ENCODE data around the gene ZBTB3.
"Not testable (repeated sequence)": the region's sequence is repeated elsewhere in the genome, so short reads cannot be mapped to it uniquely, and the experiment has no call there.

ZBTB3 gene

DNA sequence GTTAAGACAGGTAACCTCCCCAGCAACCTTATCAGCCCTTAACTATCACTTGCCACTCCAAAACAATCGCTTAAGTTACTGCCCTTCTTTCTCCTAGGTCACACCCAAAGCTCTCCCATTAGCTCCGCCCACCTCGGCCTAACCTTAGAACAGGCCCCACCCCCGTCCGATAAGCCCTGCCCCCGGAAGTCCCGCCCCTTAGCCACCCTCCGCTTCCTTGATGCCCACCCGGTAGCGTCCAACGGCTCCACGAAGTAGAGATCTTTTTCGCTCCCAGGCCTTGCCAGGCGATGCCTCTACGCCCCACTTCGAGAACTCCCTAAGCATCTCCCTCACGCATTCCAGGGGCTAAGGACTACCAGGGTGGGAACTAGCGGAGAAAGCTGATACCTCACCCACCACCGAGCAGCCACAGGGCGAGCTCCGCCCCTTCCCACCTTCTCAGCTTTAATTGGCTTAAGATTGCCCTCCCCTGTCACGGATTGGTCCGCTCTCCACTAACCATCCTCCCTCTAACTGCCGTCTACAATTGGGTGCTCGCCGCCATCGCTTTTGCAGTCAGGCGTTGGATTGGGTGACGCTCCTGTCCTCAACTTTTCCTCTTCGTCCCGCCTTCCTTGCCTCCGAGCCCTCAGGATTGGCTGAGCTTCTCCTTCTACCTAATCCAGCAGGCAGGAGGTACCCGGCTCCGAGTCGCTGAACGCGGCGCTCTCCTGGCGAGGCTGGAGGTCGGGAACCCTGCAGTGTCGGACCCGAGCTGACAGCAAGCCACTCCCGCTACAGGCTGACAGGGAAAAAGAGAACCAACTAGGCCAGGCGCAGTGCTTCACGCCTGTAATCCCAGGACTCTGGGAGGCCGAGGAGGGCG is at the start of gene ZBTB3:
TSS of gene ZBTB3 (minus strand) at position 425 of the 868 bp plus-strand sequence. CDS start 496 bp downstream, outside the sequence.
- peak; percentile 99 for DNase-seq

DNA sequence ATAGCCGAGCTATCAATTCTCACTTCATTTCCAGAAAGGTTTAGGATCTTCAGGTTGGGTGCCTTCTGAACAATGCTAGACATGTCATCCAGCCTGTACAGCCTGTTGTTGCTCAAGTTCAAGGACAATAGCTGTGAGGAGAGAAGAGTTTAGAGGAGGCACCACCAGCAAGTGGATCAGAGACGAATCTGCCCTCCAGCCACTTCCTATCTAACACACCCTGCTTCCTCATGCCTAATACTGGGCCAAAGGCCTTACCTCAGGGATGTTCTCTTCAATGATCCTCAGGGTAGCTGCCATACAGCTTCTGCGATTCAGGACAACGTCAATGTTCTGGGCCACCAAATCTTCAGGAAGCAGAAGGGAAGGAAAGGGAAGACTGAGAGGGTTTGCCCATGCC is 47.1 kb upstream of the ZBTB3 start:
- DNase-seq, result no peak

GRCh38 chr11:62799486-62799885 is 45.5 kb upstream of the ZBTB3 start:
- DNase-seq, result no peak

DNA sequence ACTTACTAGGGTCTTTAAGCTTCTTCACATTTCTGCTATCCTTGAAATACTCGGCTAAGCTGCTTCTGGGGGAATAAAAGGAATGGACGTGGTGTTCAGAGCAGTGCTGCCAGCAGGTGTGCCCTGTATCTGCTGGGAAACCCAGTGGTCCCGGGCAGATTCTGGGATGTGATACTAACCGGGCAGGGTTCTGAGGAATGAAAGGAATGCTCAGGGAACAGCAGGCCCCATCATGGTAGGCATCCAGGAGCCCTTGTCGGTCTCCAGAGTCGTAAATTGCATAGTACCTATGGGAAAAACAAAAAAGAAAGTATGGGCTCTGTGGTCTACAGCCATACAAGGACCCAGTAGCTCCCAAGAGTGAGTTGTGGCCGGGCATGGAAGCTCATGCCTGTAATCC is 42.3 kb upstream of the ZBTB3 start:
- DNase-seq, result no peak

GRCh38 chr11:62794201-62794775 is 40.3 kb upstream of the ZBTB3 start:
- no peak for DNase-seq

- no peak for DNase-seq
These were observed 38.2 kb upstream of the ZBTB3 start for GRCh38 chr11:62792202-62792575.

DNA sequence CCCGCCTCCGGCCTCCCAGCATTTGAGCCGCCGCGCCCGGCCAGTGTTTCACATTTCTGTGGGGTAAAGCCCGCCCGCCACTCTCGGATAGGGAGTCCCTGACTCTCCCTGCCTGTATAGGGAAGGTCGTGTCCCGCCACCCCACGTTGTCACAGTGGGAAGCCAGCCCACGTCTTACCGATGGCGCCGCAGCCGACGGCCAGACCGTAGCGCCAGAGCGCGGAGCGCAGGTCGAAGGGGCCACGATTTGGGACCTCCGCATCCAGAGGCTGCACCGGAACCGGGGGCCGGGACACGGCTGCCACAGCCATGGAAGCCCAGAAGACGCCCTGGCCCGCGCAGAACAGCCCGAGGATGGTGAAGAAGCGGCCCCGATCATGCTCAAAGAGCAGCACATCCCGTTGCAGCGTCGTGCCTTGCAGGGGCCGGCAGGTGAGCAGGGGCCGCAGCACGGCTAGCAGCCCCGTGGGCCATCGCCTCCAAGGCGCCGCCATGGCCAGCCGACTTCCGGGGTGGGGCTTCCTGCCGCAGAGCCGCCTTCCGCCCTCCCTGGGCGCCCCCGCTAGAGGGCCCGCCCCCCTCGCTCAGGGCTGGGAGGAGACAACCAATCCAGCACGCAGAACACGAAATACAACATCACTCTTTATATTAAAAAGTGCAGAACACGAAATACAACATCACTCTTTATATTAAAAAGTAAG is 37.7 kb upstream of the ZBTB3 start, which contains the start of gene TMEM223:
TSS of gene TMEM223 (minus strand) at position 506 of the 701 bp plus-strand sequence. CDS start at position 494, 12 bp downstream.
- peak; percentile 41 for DNase-seq

DNA sequence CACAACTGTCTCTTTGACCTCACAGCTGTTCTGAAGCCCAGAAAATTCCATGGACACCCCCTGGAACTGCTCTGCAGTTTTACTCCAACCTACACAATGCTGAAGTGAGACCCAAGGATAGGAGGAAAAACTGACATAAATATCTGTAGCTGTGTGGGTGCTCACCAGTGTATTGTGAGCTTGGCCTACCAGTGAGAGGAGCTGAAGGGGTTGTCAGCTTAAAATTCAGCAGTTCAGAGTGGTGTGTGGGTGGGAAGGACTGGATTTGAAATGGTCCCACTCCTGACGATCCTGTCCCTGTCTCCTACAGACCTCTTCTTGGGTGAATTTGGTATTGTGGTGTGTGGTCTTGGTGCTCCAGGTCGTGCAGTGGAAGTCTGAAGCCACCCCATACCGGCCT is 35.6 kb upstream of the ZBTB3 start:
- no peak for DNase-seq

GRCh38 chr11:62788991-62789390 is 35.0 kb upstream of the ZBTB3 start:
- no peak for DNase-seq

DNA sequence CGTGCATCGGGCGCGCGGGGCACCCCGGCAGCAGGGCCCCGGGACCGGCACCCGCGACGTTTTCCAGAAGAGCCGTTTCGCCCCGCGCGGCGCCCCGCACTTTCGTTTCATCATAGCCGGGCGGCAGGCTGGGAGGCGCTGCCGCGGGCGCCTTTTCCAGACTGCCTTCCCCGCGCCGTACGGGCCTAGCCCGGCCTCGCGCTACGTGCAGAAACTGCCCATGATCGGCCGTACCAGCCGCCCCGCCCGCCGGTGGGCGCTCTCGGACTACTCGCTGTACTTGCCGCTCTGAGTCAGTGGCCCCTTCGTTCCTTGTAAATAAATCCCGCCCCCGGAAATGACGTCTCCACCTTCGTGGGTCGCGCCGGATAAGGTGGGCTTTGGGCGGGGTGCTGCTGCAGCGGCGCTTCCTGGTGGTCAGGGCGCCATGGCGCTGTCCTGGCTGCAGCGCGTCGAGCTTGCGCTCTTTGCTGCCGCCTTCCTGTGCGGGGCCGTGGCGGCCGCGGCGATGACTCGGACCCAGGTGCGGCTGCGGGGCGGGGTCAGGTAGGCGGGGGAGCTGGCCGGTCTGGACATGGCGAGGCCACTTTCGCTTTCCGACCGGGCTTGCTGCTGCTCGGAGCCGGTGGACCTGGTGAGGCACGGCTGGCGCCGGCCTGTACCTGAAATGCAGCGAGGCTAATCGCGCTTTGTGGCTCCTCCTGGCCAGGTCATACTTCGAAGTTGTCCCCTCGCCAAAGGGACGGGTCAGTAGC is 33.2 kb upstream of the ZBTB3 start, which contains the start of gene TMEM179B:
TSS of gene TMEM179B (plus strand) at position 398 of the 755 bp plus-strand sequence. CDS start at position 428, 30 bp downstream.
- DNase-seq, result peak; percentile 94

GRCh38 chr11:62786318-62787004 is 32.5 kb upstream of the ZBTB3 start:
- DNase-seq, result peak; percentile 83

- no peak for DNase-seq
These were observed 28.8 kb upstream of the ZBTB3 start for GRCh38 chr11:62782753-62783152.

DNA sequence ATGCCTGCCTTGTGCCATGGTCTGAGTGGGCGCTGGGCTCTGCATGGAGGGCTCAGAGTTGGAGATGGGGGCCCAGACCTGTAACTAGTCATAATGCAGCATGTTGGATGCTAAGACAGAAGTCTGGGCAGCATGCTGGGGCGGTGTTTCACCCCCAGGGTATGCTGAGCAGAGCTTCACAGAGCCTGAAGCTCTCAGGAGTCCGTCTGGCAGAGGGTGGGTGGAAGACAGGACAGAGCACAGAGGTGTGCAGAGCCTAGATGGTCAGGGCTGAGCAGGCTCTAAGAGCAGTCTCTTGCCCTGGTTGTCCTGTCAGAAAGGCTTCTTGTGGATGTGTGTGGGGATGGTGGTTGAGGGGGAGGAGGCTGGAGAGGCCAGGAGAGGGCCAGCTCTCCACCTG is 24.5 kb upstream of the ZBTB3 start:
- no peak for DNase-seq

GRCh38 chr11:62777389-62777788 is 23.4 kb upstream of the ZBTB3 start:
- no peak for DNase-seq

DNA sequence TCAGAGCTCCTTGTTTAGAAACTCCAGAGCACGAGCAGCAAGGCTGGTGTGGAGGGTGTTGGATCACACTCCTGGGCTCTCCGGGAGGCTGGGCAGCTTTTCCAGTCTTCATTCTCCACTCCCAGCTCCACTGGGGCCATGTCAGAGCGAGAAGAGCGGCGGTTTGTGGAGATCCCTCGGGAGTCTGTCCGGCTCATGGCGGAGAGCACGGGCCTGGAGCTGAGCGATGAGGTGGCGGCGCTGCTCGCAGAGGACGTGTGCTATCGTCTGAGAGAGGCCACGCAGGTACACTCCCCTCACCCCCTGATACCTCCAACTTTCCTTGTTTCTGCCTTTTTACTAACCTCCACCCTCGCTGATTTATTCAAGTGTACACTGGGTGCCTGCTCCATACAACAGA is 21.7 kb upstream of the ZBTB3 start:
- DNase-seq, result no peak

DNA sequence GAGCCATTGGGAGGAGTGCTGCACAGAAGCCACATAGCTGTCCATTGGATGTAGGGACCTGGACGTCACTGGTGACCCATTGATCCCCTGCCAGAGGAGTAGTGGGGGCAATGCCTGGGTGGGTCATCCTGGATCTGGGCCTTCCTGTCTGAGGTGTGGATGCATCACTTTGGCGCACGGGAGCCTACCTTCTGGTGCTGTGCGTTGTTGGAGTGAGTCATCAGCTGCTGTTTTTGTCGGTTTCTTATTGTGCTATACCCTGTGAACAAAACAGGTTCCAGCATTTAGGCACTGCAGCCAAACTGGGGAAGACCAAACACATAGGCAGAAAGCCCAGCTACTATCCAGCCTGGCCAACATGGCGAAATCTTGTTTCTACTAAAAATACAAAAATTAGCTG is 20.4 kb upstream of the ZBTB3 start:
- DNase-seq, result no peak

DNA sequence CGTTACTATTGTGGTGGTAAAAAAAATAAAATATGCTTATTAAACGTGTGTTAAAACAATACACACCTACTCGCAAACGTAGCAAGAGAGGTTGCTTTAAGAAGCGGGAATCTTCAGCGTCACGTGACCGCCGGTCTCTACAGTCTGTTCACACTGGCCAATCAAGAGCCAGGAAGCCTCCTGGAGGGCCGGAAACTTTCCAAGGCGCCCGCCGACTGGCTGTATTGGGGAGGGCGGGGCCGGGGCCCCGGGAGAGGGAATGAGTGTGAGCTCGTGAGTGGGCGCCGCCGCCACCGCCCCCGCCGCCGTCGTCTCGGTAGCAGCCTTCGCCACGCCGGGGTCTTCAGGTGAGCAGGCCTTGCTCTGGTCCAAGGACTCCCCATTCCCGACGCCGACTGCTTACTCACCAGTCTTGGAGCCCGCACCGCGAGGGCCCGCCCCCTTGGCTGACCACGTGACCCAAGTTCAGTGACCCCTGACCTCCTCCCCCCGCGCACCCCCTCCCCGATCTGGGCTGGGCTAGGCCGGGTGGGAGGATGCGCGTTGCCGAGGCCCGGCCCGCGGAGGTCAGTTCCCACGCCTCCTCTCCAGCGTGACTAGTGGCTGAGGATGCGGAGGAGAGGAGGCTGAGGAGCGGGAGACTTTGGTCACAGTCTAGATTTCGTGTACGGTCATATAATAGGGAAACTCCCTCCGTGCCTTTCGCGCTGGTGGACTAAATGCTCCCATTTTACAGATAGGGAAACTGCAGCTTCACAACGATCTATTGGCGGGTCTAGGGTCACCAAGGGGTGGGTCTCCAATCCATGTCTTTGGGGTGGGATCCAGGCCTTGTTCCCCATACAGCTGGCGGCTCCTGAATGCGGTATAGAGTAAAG is 17.4 kb upstream of the ZBTB3 start, which contains the start of gene TAF6L:
TSS of gene TAF6L (plus strand) at position 253 of the 878 bp plus-strand sequence. CDS start 4,388 bp downstream, outside the sequence.
- DNase-seq, result peak; percentile 94

DNA sequence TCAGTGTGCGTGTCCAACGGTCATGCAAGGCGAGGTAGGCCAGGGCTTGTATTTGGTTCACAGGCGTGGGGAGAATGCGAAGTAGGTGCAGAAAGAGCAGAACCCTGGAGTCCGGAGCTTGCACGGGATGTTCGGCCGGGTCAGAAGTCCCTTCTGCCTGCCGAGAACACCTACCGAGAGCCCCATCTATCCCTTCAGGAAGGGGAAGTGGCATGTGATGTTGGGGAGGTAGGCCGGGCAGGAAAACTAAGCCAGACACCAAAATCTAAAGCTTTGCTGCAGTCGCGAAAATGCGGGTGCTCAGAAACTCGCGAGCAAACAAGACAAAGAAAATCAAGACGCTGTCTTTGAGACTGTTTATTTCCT is 16.8 kb upstream of the ZBTB3 start:
- no peak for DNase-seq

- not testable (repeated sequence) for DNase-seq
These were observed 6.9 kb upstream of the ZBTB3 start for GRCh38 chr11:62760867-62761227.

- no peak for DNase-seq
These were observed 4.2 kb upstream of the ZBTB3 start for GRCh38 chr11:62757846-62758788.
